ENCODE measurements around the gene CDH23.
"Not testable (repeated sequence)": the region's sequence is repeated elsewhere in the genome, so short reads cannot be mapped to it uniquely, and the experiment has no call there.

The CDH23 gene

DNA sequence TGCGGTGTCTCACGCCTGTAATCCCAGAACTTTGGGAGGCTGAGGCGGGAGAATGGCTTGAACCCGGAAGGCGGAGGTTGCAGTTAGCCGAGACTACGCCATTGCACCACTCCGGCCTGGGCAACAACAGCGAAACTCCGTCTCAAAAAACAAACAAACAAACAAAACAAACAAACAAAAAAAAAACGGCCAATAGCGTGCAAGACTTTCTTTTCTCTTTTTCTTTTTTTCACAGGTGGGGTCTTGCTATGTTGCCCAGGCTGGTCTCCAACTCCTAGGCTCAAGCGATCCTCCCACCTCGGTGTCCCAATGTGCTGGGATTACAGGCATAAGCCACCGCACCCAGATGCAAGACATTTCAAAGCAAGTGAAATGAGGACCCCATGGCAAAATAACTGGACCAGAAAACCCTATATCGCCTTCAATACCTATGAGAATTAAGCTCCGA is 452.8 kb downstream of the CDH23 start:
- DNase-seq (ENCODE audit: insufficient read length, low spot score) (no peak), FAIRE-seq (no peak)

DNA sequence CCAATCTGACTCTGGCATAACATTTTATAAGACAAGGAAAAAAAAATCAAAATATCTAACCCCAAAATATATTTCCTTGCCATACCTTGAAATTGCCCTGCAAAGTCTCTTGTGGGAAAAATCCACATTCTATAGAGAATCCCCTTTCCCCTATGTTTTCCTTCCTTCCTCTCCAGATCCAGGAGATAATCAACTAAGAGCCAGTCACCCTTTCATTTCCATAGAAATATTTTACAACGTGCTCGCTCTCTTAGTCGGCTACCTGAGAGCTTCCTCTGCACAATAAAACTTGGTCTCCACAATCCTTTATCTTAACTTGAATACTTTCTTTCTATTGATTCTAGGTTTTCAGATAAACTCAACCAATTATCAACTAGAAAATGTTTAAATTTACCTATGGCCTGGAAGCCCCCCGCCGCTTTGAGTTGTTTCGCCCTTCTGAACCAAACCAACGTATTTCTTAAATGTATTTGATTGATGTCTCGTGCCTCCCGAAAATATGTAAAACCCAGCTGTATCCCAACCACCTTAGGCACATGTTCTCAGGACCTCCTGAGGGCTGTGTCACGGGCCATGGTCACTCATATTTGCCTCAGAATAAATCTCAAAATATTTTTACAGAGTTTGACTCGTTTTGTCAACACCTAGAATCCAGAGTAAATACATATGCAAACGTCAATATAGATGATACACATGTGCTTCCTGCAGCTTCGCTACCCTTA is 453.5 kb downstream of the CDH23 start:
- DNase-seq (ENCODE audit: insufficient read length, low spot score), result no peak
- FAIRE-seq, result no peak

DNA sequence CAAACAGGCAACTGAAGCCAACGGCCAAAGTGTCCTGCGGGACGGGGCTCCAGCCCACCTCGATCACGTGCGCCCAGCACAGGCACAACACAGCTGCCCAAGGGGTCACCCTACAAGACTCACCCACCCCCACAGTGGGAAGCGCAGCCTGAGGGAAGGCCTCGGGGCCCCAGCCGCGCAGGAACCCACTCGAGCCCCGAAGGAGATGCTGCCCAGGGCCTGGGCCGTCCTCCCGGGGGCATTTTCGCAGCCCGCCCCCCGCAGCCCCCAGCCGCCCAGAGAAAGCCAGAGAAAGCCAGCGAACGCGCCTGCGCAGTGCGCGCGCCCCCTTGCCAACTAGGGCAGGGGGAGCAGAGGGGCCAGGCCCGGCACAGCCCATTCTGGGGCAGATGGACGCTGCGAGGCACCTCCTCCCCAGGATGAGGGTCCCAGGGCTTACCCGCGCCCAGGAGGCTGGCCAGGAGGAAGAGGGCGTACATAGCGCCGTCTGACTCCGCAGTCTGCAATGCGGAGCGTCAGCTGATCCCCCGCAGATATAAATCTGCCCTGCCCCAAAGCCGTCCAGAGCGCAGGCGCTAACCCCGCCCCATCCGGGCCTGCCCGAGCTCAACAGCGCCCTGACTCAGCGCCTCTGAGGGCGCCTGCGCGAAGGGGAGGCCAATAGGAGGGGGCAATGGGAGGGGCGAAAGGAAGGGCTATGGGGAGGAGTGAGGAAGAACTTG is 454.2 kb downstream of the CDH23 start, which contains the start of gene PSAP:
Gene PSAP, minus strand, starts transcription at position 509 of the 722 bp plus-strand sequence. Its CDS starts 30 bp downstream, at position 479.
- FAIRE-seq, result peak; percentile 89

DNA sequence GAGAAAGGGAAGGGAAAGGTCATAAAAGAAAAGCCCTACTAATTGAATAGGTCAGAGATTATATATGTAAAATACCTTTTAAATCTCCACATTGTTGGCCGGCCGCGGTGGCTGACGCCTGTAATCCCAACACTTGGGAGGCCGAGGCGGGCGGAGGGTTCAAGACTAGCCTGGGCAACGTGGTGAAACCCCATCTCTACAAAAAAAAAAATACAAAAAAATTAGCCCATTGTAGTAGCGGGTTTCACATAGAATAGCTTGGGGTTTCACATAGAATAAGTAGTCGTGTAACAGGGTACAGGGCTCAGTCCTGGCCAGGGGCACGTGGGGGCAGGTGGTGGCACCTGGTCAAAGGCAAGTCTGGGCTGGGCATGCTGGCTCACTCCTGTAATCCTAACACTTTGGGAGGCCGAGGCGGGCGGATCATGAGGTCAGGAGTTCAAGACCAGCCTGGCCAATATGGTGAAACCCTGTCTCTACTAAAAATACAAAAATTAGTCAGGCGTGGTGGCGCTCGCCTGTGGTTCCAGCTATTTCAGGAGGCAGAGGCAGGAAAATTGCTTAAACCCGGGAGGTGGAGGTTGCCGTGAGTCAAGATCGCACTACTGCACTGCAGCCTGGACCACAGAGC is 454.9 kb downstream of the CDH23 start:
- FAIRE-seq; DNase-seq (ENCODE audit: insufficient read length, low spot score): not testable (repeated sequence)

More for the DNA sequence above, 454.2 kb downstream of the CDH23 start, which contains the start of gene PSAP:
- peak; percentile 98 for DNase-seq (ENCODE audit: insufficient read length, low spot score)

DNA sequence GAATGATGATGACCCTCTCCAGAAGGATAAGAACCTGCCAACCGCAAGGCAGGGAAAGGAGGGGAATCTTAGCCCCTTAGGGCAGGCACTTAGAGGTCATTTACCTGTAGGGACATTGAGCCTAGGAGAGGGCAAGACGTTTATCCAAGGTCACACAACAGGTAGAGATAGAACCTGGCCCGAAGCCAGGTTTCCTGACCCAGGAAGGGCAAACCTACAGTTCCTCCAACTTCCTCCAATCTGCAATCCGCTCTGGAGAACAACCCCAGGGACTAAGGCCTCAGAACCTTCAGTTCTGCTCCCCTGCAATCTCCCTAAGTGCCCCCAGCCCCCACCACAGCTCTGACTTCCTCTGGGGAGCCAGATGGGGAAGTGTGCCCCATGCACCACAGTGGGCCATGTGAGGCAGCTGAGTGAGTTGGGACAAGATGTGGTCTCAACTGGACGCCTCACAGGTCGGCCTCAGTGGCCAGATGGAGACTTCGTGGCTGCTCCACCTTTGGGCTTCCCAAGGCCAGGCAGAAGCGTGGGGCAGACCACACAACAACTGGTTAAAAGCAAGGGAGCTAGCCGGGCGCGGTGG is 455.7 kb downstream of the CDH23 start:
- FAIRE-seq (no peak), DNase-seq (ENCODE audit: insufficient read length, low spot score) (no peak)

DNA sequence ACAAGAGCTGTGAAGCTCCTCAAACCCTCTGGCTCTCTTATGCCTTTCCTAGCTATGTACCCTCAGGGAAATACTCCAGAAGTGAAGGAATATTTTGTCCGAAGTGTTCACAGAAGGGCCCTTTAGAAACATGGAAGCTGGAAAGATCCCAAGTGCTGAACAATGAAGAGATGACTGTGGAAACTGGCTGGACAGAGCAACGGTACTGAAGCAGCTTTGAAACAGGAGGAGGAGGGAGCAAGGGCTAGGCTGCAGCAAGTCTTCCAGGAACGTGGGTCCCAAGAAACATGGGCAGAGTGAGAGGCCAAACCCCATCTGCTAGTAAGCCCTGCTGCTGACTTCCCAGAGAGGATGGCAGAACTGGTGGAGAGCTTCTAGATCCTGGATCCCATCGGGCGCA is 457.3 kb downstream of the CDH23 start:
- no peak for DNase-seq (ENCODE audit: insufficient read length, low spot score)
- no peak for FAIRE-seq

DNA sequence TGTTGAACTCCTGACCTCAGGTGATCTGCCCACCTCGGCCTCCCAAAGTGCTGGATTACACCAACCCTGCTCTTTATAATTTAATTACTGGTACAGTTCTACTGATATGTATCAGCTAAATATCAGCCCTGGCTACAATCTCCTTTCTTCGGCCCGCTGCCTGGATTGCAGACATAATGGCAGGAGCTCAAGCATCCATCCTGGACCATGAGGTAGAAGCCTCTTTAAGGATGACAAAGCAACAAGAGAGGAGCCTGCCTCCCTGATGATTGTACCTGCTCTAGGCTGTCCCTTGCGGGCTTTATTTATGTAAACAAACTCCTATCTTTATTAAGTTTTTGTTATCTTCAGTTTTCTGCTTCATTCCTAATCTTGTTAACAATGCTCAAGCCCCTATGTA is 459.9 kb downstream of the CDH23 start:
- DNase-seq (ENCODE audit: insufficient read length, low spot score), result no peak
- no peak for FAIRE-seq

DNA sequence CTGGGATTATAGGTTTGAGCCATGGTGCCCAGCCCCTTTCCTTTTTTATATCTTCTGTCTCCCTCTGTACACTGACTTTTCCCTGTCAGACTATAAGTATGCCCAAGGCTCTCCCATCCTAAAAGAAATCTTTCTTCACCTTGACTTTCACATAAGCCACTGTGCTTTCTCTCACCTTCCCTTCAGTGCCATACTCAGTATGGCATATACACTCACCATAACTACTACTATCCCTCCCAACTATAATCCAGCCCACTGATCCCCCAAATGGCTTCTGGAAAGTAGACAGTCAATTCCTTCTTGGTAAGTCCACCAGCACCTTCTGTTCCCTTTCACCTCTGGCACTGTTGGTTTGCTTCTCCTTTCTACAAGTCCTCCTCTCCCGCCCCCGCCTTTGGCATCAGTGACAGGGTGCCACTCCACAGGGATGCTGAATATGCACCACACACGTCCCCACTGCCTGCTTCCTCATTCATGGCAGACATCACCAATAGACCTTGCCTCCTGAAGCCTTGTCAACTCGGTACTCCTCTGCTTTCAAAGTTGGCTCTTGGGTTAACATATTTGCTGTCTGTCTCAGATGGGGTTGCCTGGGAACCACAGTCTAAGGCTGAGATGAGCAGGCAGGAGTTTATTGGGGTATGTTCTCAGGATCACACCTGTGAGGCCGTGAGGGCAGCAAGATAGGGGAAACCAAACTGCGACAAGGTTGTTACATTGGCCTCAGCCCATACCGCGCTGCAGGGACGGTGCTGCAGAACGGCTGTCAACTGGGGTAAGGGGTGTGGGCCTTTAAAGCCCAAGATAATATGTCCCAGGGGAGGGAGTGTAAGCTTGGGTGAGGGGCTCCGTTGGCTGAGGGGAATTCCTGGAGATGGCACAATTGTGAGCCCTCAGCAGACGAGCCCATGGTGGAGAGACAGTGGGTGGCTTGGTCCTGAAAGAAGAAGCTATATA is 461.5 kb downstream of the CDH23 start:
- no peak for DNase-seq (ENCODE audit: insufficient read length, low spot score)

DNA sequence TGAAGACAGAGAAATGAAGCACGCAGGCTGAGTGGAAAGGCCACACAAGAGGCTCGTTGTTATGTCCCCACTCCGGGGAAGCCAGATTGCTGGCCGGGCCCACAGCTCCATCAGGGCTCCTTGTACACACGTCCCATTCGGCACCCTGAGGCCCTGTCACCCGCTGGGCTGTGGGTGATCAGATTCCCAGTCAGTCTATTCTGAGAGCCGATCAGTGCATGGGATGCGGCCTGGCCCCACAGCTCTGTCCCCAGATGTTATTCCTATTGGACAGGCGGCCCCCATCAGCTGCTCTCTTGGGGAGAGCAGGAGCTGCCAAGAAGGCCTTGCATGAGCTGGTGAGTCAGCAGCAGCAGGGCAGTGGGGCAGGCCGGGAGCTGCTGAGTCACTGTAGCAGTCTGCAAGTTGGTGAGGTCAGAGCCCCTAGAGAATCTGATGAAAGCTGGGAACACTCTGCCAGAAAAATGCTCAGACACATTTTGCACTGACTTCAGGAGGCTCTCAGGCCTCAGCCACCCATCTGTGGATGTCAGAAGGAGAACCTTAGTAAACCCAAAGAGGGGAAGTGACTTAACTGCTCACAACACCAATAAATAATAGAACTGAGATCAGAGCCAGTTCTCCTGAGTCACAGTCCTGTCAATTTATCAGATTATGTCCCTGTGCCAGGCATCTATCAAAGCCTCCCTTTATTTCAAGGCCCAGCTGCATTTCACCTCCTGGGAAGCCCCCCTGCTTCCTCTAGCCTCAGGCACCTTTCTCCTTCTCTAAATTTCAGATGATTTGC is 463.7 kb downstream of the CDH23 start:
- peak; percentile 95 for DNase-seq (ENCODE audit: insufficient read length, low spot score)
- FAIRE-seq, result no peak

More for the DNA sequence above, 461.5 kb downstream of the CDH23 start:
- FAIRE-seq, result no peak

DNA sequence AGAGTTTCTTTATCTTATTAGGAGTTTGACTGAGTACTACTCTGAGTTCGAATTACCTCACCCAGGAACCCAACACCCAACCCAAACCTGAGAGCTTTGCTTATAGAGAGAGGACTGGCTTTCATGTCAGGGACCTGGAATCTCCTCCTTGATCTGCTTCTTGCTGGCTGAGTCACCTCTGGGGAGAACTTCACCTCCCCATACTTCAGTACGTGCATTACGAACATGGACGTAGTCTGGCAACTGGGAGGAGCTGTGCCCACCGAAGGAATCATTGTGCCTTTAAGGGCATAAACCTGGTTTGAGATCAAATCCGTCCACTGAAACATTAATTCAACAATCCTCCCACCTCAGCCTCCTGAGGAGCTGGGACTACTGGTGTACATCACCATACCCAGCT is 466.5 kb downstream of the CDH23 start:
- DNase-seq (ENCODE audit: insufficient read length, low spot score), result no peak
- no peak for FAIRE-seq

DNA sequence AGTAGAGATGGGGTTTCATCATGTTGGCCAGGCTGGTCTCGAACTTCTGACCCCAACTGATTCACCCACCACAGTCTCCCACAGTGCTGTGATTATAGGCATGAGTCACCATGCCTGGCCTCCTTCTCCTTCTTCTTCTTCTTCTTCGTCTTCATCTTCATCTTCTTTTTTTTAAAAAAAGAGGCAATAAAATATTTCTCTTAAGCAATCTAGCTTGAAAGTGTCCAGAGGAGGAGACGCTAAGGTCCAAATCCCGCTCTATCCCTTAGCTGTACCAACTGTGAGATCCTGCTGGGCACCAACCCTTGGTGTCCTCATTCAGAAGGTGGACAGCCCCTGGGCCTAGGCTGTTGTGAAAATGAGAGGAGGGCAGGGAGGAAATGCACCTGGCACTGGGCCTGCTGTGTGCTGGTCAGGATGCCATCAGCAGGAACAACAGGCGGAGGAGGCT is 468.2 kb downstream of the CDH23 start:
- DNase-seq (ENCODE audit: insufficient read length, low spot score), result no peak
- FAIRE-seq, result no peak
